Activated CD4-positive, alpha-beta T cell treated with anti-CD3 and anti-CD28 coated beads, Interleukin-2, amount 10 ng/mL, durations not matched to agents 7 days and 5 days (primary cell): ENCODE results near the gene CEACAM3. TPM values are rescaled to one million over a fixed set of nuclear protein-coding genes. Genes with fewer than 3 reads are reported as not detected.
"Not testable (repeated sequence)": the region's sequence is repeated elsewhere in the genome, so short reads cannot be mapped to it uniquely, and the experiment has no call there.

Experiments
- CTCF ChIA-PET: fragments of 350-600 bp; sonication (Branson Sonifier 250); formaldehyde crosslinking; loops from one replicate; lab custom pipeline; 2021; ENCODE audit warnings: antibody characterized with exemption; lab: Charles Lee
- POLR2A ChIA-PET: fragments of 350-600 bp; sonication (Branson Sonifier 250); formaldehyde crosslinking; loops from one replicate; lab custom pipeline; 2021; ENCODE audit warnings: antibody characterized with exemption; lab: Charles Lee
- DNase-seq: peaks from one replicate; pipeline ENCODE4 v3.0.0-alpha.2; 2020
- H3K27ac Mint-ChIP-seq: one replicate; pipeline ENCODE4 v1.8.0; 2021; ENCODE audit warnings: mild to moderate bottlenecking, moderate library complexity, mixed read lengths
- H3K27me3 Mint-ChIP-seq: one replicate; pipeline ENCODE4 v1.8.0; 2021; ENCODE audit warnings: mixed read lengths
- H3K36me3 Mint-ChIP-seq: one replicate; pipeline ENCODE4 v1.8.0; 2021; ENCODE audit warnings: low read depth, mixed read lengths
- H3K4me1 Mint-ChIP-seq: one replicate; pipeline ENCODE4 v1.8.0; 2021; ENCODE audit warnings: mixed read lengths
- H3K4me3 Mint-ChIP-seq: one replicate; pipeline ENCODE4 v1.8.0; 2021; ENCODE audit warnings: mild to moderate bottlenecking, moderate library complexity, mixed read lengths
- H3K9me3 Mint-ChIP-seq: one replicate; pipeline ENCODE4 v1.8.0; 2021; ENCODE audit warnings: mixed read lengths
- total RNA-seq, 2 experiments: library from RNA; stranded (reverse); gene quantifications; one replicate each; pipeline ENCODE4 v1.2.3, GENCODE V29; 2021

CEACAM3 gene
- total RNA-seq, 2 experiments from 2014 or later, result not detected

DNA sequence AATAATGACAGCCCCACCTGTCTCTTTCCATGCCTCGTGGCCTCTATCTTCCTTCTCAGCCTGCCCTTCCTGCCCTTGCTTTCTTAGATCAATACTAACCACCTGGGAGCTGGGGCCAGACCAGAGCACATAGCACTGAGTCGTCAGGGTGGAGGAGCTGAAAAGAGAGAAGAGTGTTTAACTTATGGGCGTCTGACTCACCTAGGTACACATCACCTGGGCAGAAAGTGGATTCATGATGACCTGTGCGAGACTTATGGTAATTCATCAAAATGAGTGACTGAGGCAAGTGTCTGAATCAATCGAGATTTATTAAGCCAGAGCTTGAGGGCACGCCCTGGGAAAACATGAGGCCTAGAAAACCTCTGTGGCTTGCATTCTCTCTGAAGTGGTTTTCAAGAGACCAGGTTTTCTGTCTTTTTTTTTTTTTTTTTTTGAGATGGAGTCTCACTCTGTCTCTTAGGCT, 21.8 kb upstream of the CEACAM3 start:
- DNase-seq, result peak; percentile 73
- peak overlapping the region; percentile 25 for H3K4me3 Mint-ChIP-seq
- ChIA-PET POLR2A (no interaction called here), CTCF (interaction anchor here (1.7 kb wide), 1 partner anchor 21 kb away, joined by 8 read pairs; no protein-coding TSS in a partner anchor)
- H3K27ac Mint-ChIP-seq, result peak overlapping the region; percentile 43
- no peaks in the 10 kb centered on the region for H3K36me3 Mint-ChIP-seq
- H3K9me3 Mint-ChIP-seq, result no peaks in the 10 kb centered on the region
- H3K27me3 Mint-ChIP-seq, result peaks cover 77% of the 10 kb centered on the region
- peaks cover 34% of the 10 kb centered on the region for H3K4me1 Mint-ChIP-seq

DNA sequence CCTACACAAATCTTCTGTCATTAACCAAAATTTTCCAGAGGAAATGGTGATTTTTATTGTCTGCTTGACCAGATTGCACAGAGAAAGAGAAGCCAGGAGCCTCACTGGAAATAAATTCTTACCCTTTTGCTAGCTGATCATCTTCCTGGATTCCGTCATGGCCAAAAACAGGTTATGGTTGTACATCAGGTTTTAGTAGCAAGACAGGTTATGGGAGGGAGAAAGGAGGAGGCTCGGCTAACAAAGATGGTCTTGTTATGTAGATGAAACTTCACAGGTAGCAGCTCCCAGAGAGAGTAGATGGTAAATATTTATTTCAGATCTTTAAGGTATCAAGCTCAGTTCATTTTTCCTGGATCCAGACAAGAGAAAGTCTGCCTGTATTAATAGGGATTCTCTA, 19.7 kb upstream of the CEACAM3 start:
- peaks cover 80% of the 10 kb centered on the region for H3K27me3 Mint-ChIP-seq
- no peak overlapping the region for H3K27ac Mint-ChIP-seq
- POLR2A ChIA-PET, result no interaction called here

DNA sequence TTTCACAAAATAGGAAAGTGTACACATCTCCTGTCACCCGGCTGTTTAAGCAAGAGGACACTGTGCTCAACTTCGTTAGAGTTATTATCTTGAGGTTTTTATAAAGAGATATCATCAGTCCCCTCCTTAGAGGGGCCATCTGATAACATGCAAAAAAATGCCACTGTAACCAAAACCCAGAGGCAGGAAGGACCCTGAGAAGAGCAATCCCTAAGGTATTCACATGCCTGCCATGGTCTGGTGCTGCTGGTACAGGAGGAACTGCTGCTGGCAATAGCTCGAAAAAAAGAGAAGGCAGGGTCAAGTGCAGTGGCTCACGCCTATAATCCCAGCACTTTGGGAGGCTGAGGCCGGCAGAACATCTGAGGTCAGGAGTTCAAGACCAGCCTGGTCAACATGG, 12.8 kb upstream of the CEACAM3 start:
- Mint-ChIP-seq H3K27ac (no peak overlapping the region), H3K27me3 (peaks cover 65% of the 10 kb centered on the region), H3K9me3 (no peaks in the 10 kb centered on the region), H3K4me3 (no peak overlapping the region), H3K4me1 (peaks cover 17% of the 10 kb centered on the region), H3K36me3 (no peaks in the 10 kb centered on the region)
- ChIA-PET POLR2A (no interaction called here), CTCF (interaction anchor here (1.3 to 3.1 kb wide), 2 partner anchors 11 to 30 kb away, joined by 3 to 22 read pairs; no protein-coding TSS in a partner anchor)
- DNase-seq, result no peak

More for the DNA sequence above, 19.7 kb upstream of the CEACAM3 start:
- Mint-ChIP-seq H3K4me3 (no peak overlapping the region), H3K9me3 (no peaks in the 10 kb centered on the region), H3K36me3 (no peaks in the 10 kb centered on the region), H3K4me1 (peaks cover 34% of the 10 kb centered on the region)
- no peak for DNase-seq
- CTCF ChIA-PET, result interaction anchor here (0.9 to 1.7 kb wide), 2 partner anchors 15 to 23 kb away, joined by 5 read pairs; no protein-coding TSS in a partner anchor

DNA sequence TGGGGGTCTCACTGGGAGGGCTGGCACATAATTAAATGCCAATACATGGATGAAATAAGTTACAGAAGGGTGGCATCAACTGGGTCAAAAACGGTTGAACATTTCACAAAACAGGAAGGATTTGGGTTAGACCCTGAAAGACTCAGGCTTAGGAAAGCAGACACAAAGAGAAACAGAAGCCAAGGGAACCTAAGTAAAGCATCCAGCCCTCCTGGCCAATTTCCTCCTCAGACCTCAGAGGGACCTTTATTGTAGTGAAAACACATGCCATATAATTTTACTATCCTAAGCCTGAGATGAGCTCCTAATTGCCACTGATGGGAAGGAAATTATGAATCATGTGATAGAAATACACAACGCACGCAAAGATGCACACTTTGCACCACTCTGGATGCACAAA, 12.1 kb upstream of the CEACAM3 start:
- Mint-ChIP-seq H3K4me1 (peaks cover 17% of the 10 kb centered on the region), H3K27ac (no peak overlapping the region)

DNA sequence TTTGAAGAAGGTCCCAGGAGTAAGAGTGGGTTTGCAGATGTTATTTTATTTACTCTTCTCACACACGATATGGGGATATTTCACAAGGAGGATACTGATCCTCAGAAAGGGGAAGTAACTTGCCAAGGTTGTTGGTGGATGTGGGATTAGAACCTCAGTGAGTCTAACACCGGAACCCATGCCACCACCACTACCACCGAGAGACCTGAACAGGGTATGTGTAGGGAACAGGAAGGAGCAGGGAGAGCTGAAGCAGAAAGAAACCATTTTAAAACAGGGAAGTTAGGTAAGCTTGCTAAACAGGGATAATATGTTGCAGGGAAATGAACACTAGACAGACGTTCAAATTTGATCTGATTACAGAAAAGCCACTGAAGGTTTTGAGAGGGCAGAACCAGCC, 11.6 kb upstream of the CEACAM3 start:
- Mint-ChIP-seq H3K27me3 (peaks cover 56% of the 10 kb centered on the region), H3K4me1 (peaks cover 17% of the 10 kb centered on the region), H3K4me3 (no peak overlapping the region), H3K36me3 (no peaks in the 10 kb centered on the region), H3K27ac (no peak overlapping the region), H3K9me3 (no peaks in the 10 kb centered on the region)
- ChIA-PET POLR2A (no interaction called here), CTCF (interaction anchor here (1.0 to 3.1 kb wide), 2 partner anchors 9 to 32 kb away, joined by 3 to 22 read pairs; no protein-coding TSS in a partner anchor)
- DNase-seq, result no peak

More for the DNA sequence above, 12.1 kb upstream of the CEACAM3 start:
- ChIA-PET POLR2A (no interaction called here), CTCF (interaction anchor here (1.0 to 3.1 kb wide), 2 partner anchors 8 to 31 kb away, joined by 3 to 22 read pairs; no protein-coding TSS in a partner anchor)
- H3K4me3 Mint-ChIP-seq, result no peak overlapping the region
- H3K9me3 Mint-ChIP-seq, result no peaks in the 10 kb centered on the region
- H3K27me3 Mint-ChIP-seq, result peaks cover 60% of the 10 kb centered on the region
- DNase-seq, result no peak
- H3K36me3 Mint-ChIP-seq, result no peaks in the 10 kb centered on the region

DNA sequence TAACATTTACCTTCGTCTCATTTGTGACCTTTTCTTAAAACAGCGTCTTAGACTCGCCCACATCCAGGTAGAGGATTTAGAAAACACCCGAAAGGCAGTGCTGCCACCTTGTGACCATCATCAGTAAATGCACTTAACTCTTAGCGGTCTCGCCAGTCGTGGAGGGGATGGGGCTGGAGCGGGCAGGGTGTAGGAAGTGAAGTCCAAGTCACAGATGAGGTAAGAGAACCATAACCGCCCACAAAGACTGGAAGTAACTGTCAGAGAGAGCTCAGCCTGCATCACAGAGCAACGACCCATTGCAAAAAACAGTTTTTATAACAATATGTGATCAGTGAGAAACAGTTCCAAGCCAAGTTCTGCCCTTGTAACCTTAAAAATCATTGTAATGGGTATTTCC, 10.7 kb upstream of the CEACAM3 start:
- no peak overlapping the region for H3K27ac Mint-ChIP-seq
- no peaks in the 10 kb centered on the region for H3K36me3 Mint-ChIP-seq
- peaks cover 53% of the 10 kb centered on the region for H3K27me3 Mint-ChIP-seq

DNA sequence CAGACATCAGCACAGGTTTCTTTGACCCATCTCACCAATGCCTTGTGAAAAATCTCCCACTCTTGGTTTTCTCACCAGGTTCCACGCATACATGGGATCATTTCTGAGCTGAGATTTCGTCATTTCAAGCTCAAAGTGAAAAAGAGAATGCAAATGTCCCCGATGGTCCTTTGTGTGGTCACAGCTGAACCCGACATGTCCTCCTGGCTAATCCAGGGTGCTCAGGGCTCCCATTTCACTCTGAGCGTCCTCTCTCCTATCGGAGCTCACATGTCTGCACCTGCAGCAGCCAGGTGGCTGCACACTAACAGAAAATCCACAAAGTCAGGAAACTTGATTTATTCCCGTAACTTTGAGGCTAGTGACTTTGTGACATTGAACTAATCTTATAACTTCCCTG, 9.3 kb upstream of the CEACAM3 start:
- POLR2A ChIA-PET, result no interaction called here
- H3K9me3 Mint-ChIP-seq, result no peaks in the 10 kb centered on the region
- H3K36me3 Mint-ChIP-seq, result no peaks in the 10 kb centered on the region
- DNase-seq, result no peak
- no peak overlapping the region for H3K27ac Mint-ChIP-seq
- CTCF ChIA-PET, result interaction anchor here (0.6 kb wide), 1 partner anchor 39 kb away, joined by 3 read pairs; no protein-coding TSS in a partner anchor
- no peak overlapping the region for H3K4me3 Mint-ChIP-seq
- H3K4me1 Mint-ChIP-seq, result peaks cover 17% of the 10 kb centered on the region
- peaks cover 48% of the 10 kb centered on the region for H3K27me3 Mint-ChIP-seq

More for the DNA sequence above, 10.7 kb upstream of the CEACAM3 start:
- no peaks in the 10 kb centered on the region for H3K9me3 Mint-ChIP-seq
- POLR2A ChIA-PET, result no interaction called here
- H3K4me1 Mint-ChIP-seq, result peaks cover 17% of the 10 kb centered on the region
- DNase-seq, result peak; percentile 85
- CTCF ChIA-PET, result interaction anchor here (0.6 to 3.1 kb wide), 5 partner anchors 10 to 278 kb away, joined by 3 to 22 read pairs (median 3); no protein-coding TSS in a partner anchor
- H3K4me3 Mint-ChIP-seq, result no peak overlapping the region

DNA sequence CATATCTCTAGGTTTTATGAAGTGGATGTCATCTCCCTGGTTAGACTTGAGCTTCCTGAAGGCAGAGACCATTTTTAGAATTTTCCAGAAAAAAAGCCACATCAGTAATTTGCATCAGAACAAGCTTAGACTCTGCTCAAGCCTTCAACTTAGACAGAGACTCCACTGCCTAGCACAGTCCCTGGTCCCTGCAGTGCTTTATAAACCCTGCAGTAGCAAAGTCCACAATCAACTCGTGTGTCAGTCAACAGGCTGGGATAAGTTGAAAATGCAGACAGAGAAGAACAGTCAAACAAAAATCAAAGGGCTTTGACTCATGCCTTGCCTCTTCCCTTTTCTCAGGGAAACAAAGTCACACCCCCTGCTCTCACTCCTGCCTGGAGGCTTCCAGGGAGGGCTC, 7.9 kb upstream of the CEACAM3 start:
- H3K36me3 Mint-ChIP-seq, H3K4me3 Mint-ChIP-seq, CTCF ChIA-PET, DNase-seq, H3K9me3 Mint-ChIP-seq, POLR2A ChIA-PET, H3K27ac Mint-ChIP-seq: not testable (repeated sequence)
- peaks cover 53% of the 10 kb centered on the region for H3K27me3 Mint-ChIP-seq
- peaks cover 17% of the 10 kb centered on the region for H3K4me1 Mint-ChIP-seq

DNA sequence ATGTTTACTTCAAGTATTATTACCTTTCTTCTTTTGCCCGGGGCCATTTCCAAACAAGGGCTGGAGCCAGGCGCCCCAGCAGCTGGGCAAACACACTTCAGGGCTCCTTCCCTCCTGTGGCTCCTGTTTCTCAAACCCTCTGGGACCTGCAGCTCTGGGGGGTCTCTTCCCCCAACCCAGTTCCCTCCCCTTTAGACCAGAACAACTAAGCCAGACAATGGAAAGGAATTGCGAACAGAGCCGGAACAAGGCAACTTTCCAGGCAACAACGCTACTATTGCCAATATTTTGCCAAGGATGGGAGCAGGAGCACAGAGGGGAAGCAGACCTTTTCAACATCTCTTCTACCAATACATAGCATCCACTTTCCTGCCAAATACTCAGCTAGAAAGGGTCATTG, 7.3 kb upstream of the CEACAM3 start:
- Mint-ChIP-seq H3K27me3 (peaks cover 51% of the 10 kb centered on the region), H3K4me1 (peaks cover 17% of the 10 kb centered on the region)
- H3K9me3 Mint-ChIP-seq, H3K4me3 Mint-ChIP-seq, DNase-seq, CTCF ChIA-PET, H3K36me3 Mint-ChIP-seq, POLR2A ChIA-PET, H3K27ac Mint-ChIP-seq: not testable (repeated sequence)

DNA sequence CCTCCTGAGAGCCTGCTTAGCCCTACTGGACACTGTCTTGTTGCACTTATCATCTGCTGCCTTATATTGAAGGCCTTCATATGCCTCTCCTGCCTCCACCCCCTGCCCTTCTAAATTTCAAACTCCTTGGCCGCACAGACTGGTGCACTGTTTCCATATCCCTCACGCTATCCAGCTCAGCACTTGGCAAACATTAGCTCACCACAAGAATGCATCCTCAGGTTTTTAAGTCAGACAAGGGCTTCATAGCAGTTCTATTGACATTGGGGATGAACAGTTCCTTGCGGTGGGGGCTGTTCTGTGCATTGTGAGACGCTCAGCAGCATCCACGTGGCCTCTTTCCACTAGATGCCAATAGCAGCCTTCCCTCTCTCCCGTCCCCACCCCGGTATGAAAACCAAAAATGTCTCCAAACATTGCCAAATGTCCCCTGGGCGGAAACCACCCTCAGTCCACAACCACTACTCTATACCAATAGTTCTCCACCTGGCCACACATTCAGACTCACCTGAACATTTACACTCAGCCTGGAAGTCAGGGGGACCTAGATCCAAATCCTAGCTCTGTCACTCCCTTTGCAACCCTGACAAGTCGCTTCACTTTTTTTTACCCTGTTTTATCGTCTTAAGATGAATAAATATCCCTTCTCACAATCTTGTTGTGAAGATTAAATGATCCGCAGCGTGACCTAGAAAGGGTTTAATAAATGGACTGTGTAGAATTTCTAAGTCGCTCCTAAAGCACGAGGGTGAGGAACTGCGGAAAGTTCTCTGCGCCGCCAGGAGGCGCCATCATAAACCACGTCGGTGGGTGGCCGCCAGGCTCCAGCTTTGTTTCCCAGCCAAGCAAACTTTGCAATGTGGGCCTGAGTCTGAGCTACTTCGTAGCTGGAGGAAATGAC, 3.6 kb upstream of the CEACAM3 start:
- DNase-seq, result peak; percentile 54
- ChIA-PET POLR2A (interaction anchor here (0.6 kb wide), 1 partner anchor 64 kb away, joined by 3 read pairs; no protein-coding TSS in a partner anchor), CTCF (interaction anchor here (0.6 to 2.0 kb wide), 17 partner anchors 9 to 767 kb away, joined by 3 to 8 read pairs (median 3); no protein-coding TSS in a partner anchor)
- no peaks in the 10 kb centered on the region for H3K36me3 Mint-ChIP-seq
- H3K4me1 Mint-ChIP-seq, result no peaks in the 10 kb centered on the region
- H3K27me3 Mint-ChIP-seq, result peaks cover 43% of the 10 kb centered on the region
- H3K27ac Mint-ChIP-seq, result no peak overlapping the region
- no peak overlapping the region for H3K4me3 Mint-ChIP-seq
- H3K9me3 Mint-ChIP-seq, result no peaks in the 10 kb centered on the region

DNA sequence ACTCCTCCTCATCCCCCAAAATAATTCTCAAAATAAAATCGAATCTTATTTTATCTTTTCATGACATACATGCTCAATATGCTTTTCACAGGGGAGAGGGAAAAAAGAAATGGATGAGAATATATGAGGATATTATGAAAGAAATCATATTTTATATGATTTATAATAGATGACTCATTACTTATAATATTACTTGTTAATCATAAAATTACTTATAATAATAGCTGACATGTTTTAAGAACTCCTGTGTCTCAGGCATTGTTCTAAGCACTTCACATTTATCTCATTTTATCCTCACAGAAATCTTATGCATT, 3.0 kb upstream of the CEACAM3 start:
- POLR2A ChIA-PET, result no interaction called here
- peaks cover 42% of the 10 kb centered on the region for H3K27me3 Mint-ChIP-seq

DNA sequence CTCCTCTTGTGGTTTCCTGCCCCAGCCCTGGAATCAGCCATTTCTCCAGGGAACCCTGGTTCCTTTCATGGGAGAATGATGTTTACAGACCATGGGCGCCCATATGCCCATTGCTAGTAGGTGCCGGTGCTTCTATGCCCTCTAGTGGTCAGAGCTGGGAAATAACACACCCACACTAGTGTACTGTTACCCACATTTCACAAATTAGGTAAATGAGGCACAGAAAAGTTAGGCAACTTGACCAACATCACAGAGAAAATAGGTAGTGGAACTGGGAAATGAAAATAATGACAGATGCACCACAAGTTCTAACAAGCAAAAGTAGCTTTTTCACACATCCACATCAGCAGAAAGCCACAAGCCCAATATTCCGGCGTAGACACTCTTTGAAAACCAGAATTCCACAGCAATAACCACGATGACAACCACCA, 1.3 kb upstream of the CEACAM3 start:
- no peak overlapping the region for H3K27ac Mint-ChIP-seq
- H3K9me3 Mint-ChIP-seq, result no peaks in the 10 kb centered on the region
- H3K36me3 Mint-ChIP-seq, result no peaks in the 10 kb centered on the region
- no peak overlapping the region for H3K4me3 Mint-ChIP-seq
- H3K4me1 Mint-ChIP-seq, result no peaks in the 10 kb centered on the region
- H3K27me3 Mint-ChIP-seq, result peaks cover 41% of the 10 kb centered on the region
- ChIA-PET CTCF (interaction anchor here (0.7 to 1.8 kb wide), 11 partner anchors 8 to 346 kb away, joined by 3 to 10 read pairs (median 3); no protein-coding TSS in a partner anchor), POLR2A (no interaction called here)
- DNase-seq, result peak; percentile 77

More for the DNA sequence above, 3.0 kb upstream of the CEACAM3 start:
- no peak for DNase-seq
- Mint-ChIP-seq H3K4me1 (no peaks in the 10 kb centered on the region), H3K9me3 (no peaks in the 10 kb centered on the region), H3K36me3 (no peaks in the 10 kb centered on the region), H3K4me3 (no peak overlapping the region), H3K27ac (no peak overlapping the region)
- CTCF ChIA-PET, result interaction anchor here (0.6 to 1.8 kb wide), 14 partner anchors 8 to 1856 kb away, joined by 3 to 8 read pairs (median 3); no protein-coding TSS in a partner anchor
